ENCODE data around the gene KIAA1958. TPM values are rescaled to one million over a fixed set of nuclear protein-coding genes. Genes with fewer than 3 reads are reported as not detected.

Gene KIAA1958
- total and polyA plus RNA-seq, 2 donors (not counting 1 experiment from before 2014, with no cell fraction given): 2.4 to 15.3 TPM

GRCh38 chr9:112647596-112647995 is 161.0 kb downstream of the KIAA1958 start:
- no peak for DNase-seq
- Mint-ChIP-seq H3K4me1 (no peaks in the 10 kb centered on the region), H3K27ac (no peak overlapping the region), H3K9me3 (ENCODE audit: insufficient read depth) (peaks cover 21% of the 10 kb centered on the region), H3K4me3 (no peak overlapping the region), H3K27me3 (no peaks in the 10 kb centered on the region)
- Histone ChIP-seq H2AFZ (ENCODE audit: insufficient read depth, low read depth, low read length, poor library complexity, severe bottlenecking) (no peak overlapping the region), H3K4me3 (ENCODE audit: control extremely low read depth in 1 of 5, extremely low read depth in 1 of 5, insufficient read depth in 1 of 5, low read depth in 2 of 5, low read length in 4 of 5) (no peak overlapping the region), H3K9ac (ENCODE audit: low read length) (no peak overlapping the region), H4K20me1 (ENCODE audit: control insufficient read depth, insufficient read depth, low read length, poor library complexity, severe bottlenecking) (no peaks in the 10 kb centered on the region), H3K9me3 (ENCODE audit: control extremely low read depth in 1 of 3, control insufficient read depth in 2 of 3, insufficient read depth in 1 of 3, low read length in 2 of 3) (peaks cover 3 to 23% (median 4%) of the 10 kb centered on the region in 3 donors), H3K4me2 (replicated peaks; ENCODE audit: low read depth, low read length, poor library complexity, severe bottlenecking) (no peak overlapping the region), H3K27me3 (replicated peaks in 1 of 4; ENCODE audit: control extremely low read depth in 1 of 4, control insufficient read depth in 3 of 4, insufficient read depth in 4 of 4, low read length in 3 of 4) (no peaks in the 10 kb centered on the region), H3K27ac (ENCODE audit: low read length in 2 of 2) (no peak overlapping the region), H3K4me1 (ENCODE audit: control insufficient read depth in 2 of 2, insufficient read depth in 2 of 2, low read length in 2 of 2) (no peaks in the 10 kb centered on the region), H3K36me3 (replicated peaks in 1 of 2; ENCODE audit: control extremely low read depth in 1 of 2, control insufficient read depth in 1 of 2, extremely low read depth in 1 of 2, insufficient read depth in 2 of 2, low read length in 1 of 2) (no peaks in the 10 kb centered on the region), H3K79me2 (ENCODE audit: control insufficient read depth, insufficient read depth, low read length) (no peaks in the 10 kb centered on the region)
- intact Hi-C loops (cut with micrococcal nuclease): no loop called here
- WGBS (ENCODE audit: insufficient coverage): 100% methylated on average over 1 of the region's 3 CpGs
- TF ChIP-seq CTCF (IDR thresholded peaks at IDR 0.05) (no peak), EZH2 (IDR thresholded peaks at IDR 0.05; ENCODE audit: borderline replicate concordance, insufficient read depth, low read depth, low read length, poor library complexity, severe bottlenecking) (no peak)
- ChIA-PET CTCF (no interaction called here), POLR2A (no interaction called here)
- ATAC-seq (ENCODE audit: low read depth): no peak

- no peak overlapping the region for H3K4me3 Mint-ChIP-seq
- TF ChIP-seq EZH2 (IDR thresholded peaks at IDR 0.05; ENCODE audit: borderline replicate concordance, insufficient read depth, low read depth, low read length, poor library complexity, severe bottlenecking) (no peak), CTCF (IDR thresholded peaks at IDR 0.05) (no peak)
- ChIA-PET CTCF (no interaction called here), POLR2A (no interaction called here)
- no peaks in the 10 kb centered on the region for H3K27me3 Mint-ChIP-seq
- Histone ChIP-seq H4K20me1 (ENCODE audit: control insufficient read depth, insufficient read depth, low read length, poor library complexity, severe bottlenecking) (no peaks in the 10 kb centered on the region), H3K27me3 (replicated peaks in 1 of 4; ENCODE audit: control extremely low read depth in 1 of 4, control insufficient read depth in 3 of 4, insufficient read depth in 4 of 4, low read length in 3 of 4) (no peaks in the 10 kb centered on the region), H3K9me3 (ENCODE audit: control extremely low read depth in 1 of 3, control insufficient read depth in 2 of 3, insufficient read depth in 1 of 3, low read length in 2 of 3) (peaks cover 3 to 23% (median 6%) of the 10 kb centered on the region in 3 donors), H3K4me3 (ENCODE audit: control extremely low read depth in 1 of 5, extremely low read depth in 1 of 5, insufficient read depth in 1 of 5, low read depth in 2 of 5, low read length in 4 of 5) (no peak overlapping the region), H3K9ac (ENCODE audit: low read length) (no peak overlapping the region), H3K4me1 (ENCODE audit: control insufficient read depth in 2 of 2, insufficient read depth in 2 of 2, low read length in 2 of 2) (no peaks in the 10 kb centered on the region), H2AFZ (ENCODE audit: insufficient read depth, low read depth, low read length, poor library complexity, severe bottlenecking) (no peak overlapping the region), H3K36me3 (replicated peaks in 1 of 2; ENCODE audit: control extremely low read depth in 1 of 2, control insufficient read depth in 1 of 2, extremely low read depth in 1 of 2, insufficient read depth in 2 of 2, low read length in 1 of 2) (no peaks in the 10 kb centered on the region), H3K4me2 (replicated peaks; ENCODE audit: low read depth, low read length, poor library complexity, severe bottlenecking) (no peak overlapping the region), H3K79me2 (ENCODE audit: control insufficient read depth, insufficient read depth, low read length) (no peaks in the 10 kb centered on the region), H3K27ac (ENCODE audit: low read length in 2 of 2) (no peak overlapping the region)
- DNase-seq (no peak), ATAC-seq (ENCODE audit: low read depth) (no peak)
- intact Hi-C loops (cut with micrococcal nuclease): no loop called here
- no peaks in the 10 kb centered on the region for H3K4me1 Mint-ChIP-seq
- peaks cover 21% of the 10 kb centered on the region for H3K9me3 Mint-ChIP-seq (ENCODE audit: insufficient read depth)
- WGBS (ENCODE audit: insufficient coverage): no CpG with 5 or more reads among the region's 1 CpG
- H3K27ac Mint-ChIP-seq: no peak overlapping the region
These were observed 162.0 kb downstream of the KIAA1958 start for GRCh38 chr9:112648624-112649023.
